Testis (tissue), 3 donors: ENCODE data around the gene HNF4A. TPM values are rescaled to one million over a fixed set of nuclear protein-coding genes. Genes with fewer than 3 reads are reported as not detected.

Experiments used
- DNase-seq: peaks from one replicate; pipeline ENCODE4 v3.0.0-alpha.2; 2019
- H3K27ac ChIP-seq, 2 donors: fragments of 200-600 bp; sonication (generic); one replicate each; pipeline ENCODE4 v1.5.1; 2019
- H3K27me3 ChIP-seq: fragments of 200-600 bp; sonication (generic); one replicate; pipeline ENCODE4 v1.5.1; 2019
- H3K36me3 ChIP-seq: fragments of 200-600 bp; sonication (generic); one replicate; pipeline ENCODE4 v1.5.1; 2017; ENCODE audit warnings: low read depth; ENCODE audit errors: missing control alignments
- H3K4me1 ChIP-seq: fragments of 200-600 bp; sonication (generic); one replicate; pipeline ENCODE4 v1.5.1; 2019
- H3K4me3 ChIP-seq, 2 donors: fragments of 200-600 bp; sonication (generic); one replicate each; pipeline ENCODE4 v1.5.1; 2017 to 2019
- H3K9me3 ChIP-seq: fragments of 200-600 bp; sonication (generic); one replicate; pipeline ENCODE4 v1.5.1; 2017
- POLR2A ChIP-seq: fragments of 450-650 bp; IDR thresholded peaks from one replicate; pipeline ENCODE4 v1.6.1; 2017; ENCODE audit warnings: antibody characterized with exemption, mild to moderate bottlenecking, moderate library complexity
- WGBS, 2 donors: methylation state at CpG; one replicate each; pipeline ENCODE4 v1.1.5; 2018; 5-methylcytosine and 5-hydroxymethylcytosine counted together
- intact Hi-C: fragments of 100-400 bp; cut with DNase I; formaldehyde crosslinking; loops from one replicate; pipeline ENCODE4 v1.15.1; 2023; ENCODE audit warnings: low total_unique reads
- polyA plus RNA-seq: library from polyadenylated mRNA; stranded (reverse); fragments of 350-450 nt; fragmentation: Illumina TruSeq; extraction: RNeasy Lipid Tissue Mini Kit (QIAGEN cat#74804); gene quantifications from one replicate; pipeline ENCODE4 v1.2.3, GENCODE V29; 2014; ENCODE audit warnings: low read depth, low replicate concordance; ENCODE audit not compliant: insufficient read depth
- total RNA-seq, 2 donors: library from RNA; depleted of rRNA; stranded (reverse); fragments of >200 nt; gene quantifications; one replicate each; pipeline ENCODE4 v1.2.3, GENCODE V29; 2016
- TF ChIP-seq, protein P1 (sequence below), 3 experiments: fragments of 450-650 bp in 2 of 3; fragments of 200-600 bp in 1 of 3; sonication (generic) in 1 of 3; IDR thresholded peaks; one replicate each; pipeline ENCODE4 v1.5.1; 2016 to 2019; ENCODE audit warnings: antibody characterized with exemption in 3 of 3, mild to moderate bottlenecking in 2 of 3, moderate library complexity in 1 of 3

The HNF4A gene
- total and polyA plus RNA-seq, 3 donors from 2014 or later, result 1.2 to 2.5 (median 1.4) TPM

DNA sequence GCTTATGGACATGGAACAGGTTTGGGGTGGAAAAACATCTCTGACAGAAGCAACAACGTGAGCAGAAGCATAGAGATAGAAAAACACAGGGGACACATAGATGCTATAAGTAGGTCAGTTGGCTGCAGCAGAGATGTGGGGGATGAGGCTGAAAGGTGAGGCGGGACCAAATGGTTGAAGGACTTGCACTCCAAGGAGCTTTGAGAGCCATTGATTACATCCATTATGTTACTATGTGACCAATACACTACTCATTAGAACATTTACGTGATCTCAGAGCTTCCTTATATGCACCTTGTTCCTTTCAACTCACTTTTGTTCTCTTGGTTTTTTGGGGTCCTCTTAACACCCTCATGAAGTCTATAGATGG is 72.3 kb downstream of the HNF4A start:
- 85 to 90% methylated on average over 3 of the region's 3 CpGs for WGBS, 2 donors
- intact Hi-C loops, result no loop called here
- Histone ChIP-seq H3K36me3 (no peaks in the 10 kb centered on the region), H3K27ac (no peak overlapping the region), H3K4me1 (peaks cover 4% of the 10 kb centered on the region), H3K9me3 (no peaks in the 10 kb centered on the region), H3K4me3 (no peak overlapping the region), H3K27me3 (no peaks in the 10 kb centered on the region)
- no peak for DNase-seq
- TF ChIP-seq POLR2A, result no peak
- TF ChIP-seq, protein P1, sequence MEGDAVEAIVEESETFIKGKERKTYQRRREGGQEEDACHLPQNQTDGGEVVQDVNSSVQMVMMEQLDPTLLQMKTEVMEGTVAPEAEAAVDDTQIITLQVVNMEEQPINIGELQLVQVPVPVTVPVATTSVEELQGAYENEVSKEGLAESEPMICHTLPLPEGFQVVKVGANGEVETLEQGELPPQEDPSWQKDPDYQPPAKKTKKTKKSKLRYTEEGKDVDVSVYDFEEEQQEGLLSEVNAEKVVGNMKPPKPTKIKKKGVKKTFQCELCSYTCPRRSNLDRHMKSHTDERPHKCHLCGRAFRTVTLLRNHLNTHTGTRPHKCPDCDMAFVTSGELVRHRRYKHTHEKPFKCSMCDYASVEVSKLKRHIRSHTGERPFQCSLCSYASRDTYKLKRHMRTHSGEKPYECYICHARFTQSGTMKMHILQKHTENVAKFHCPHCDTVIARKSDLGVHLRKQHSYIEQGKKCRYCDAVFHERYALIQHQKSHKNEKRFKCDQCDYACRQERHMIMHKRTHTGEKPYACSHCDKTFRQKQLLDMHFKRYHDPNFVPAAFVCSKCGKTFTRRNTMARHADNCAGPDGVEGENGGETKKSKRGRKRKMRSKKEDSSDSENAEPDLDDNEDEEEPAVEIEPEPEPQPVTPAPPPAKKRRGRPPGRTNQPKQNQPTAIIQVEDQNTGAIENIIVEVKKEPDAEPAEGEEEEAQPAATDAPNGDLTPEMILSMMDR (IDR thresholded peaks at IDR 0.05), result no peak

DNA sequence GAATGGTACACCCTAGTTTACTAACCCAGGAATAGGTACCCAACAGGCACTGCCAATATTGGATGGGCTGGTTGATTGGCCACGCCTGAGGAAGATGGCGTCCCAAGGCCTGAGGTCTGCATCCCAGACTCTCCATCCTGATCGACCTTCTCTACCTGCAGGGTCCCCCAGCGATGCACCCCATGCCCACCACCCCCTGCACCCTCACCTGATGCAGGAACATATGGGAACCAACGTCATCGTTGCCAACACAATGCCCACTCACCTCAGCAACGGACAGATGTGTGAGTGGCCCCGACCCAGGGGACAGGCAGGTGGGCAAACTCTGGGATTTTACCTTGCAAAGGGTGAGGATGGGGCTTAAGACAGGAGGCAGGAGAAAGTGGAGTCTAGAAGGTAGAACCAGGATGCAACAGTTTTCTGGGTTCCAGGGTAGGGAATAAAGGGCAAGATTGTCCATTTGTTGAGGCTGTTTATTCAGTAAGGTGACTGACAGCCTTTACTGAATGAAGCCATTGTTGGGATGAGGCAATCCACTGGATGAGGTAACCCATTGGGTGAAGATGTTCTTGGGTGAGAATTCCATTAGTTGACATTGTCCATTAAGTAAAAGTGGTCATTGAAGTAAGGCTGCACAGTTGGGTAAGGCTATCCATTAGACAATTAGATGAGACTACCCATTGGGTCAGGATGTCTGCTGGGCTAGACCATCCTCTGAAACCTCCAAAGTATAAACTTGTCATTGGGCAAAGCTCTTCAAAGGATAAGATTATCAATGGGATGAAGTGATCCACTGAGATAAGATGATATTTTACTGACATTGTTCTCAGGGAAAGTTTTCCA is 72.9 kb downstream of the HNF4A start:
- Histone ChIP-seq H3K4me1 (peaks cover 4% of the 10 kb centered on the region), H3K9me3 (no peaks in the 10 kb centered on the region), H3K4me3 (no peak overlapping the region), H3K27me3 (no peaks in the 10 kb centered on the region), H3K36me3 (no peaks in the 10 kb centered on the region), H3K27ac (no peak overlapping the region)
- no peak for DNase-seq
- TF ChIP-seq, protein P1 (IDR thresholded peaks at IDR 0.05), result no peak
- TF ChIP-seq POLR2A, result no peak
- intact Hi-C loops, result no loop called here
- WGBS, 2 donors, result 91 to 95% methylated on average over 8 of the region's 8 CpGs

DNA sequence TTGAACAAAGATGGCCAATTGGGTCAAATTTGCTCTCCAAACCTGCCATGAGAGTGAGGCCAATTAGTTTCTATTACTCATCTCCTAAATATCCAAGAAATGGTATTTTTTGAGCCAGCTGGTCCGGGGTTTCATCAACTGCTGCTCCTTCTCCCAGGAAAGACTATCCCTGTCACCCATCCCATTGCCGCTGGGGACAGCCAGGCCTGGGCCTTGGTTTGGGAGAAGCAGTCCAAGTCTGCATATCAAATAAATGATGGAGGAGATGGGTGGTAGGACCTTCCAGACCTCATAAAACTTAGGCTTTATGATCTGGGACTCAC is 73.5 kb downstream of the HNF4A start:
- WGBS, 2 donors, result 94 to 96% methylated on average over 2 of the region's 2 CpGs
- H3K36me3 ChIP-seq, result no peaks in the 10 kb centered on the region
- intact Hi-C loops, result no loop called here
- no peak for TF ChIP-seq POLR2A
- TF ChIP-seq, protein P1 (IDR thresholded peaks at IDR 0.05), result no peak
- H3K9me3 ChIP-seq, result no peaks in the 10 kb centered on the region
- H3K27me3 ChIP-seq, result no peaks in the 10 kb centered on the region
- peaks cover 4% of the 10 kb centered on the region for H3K4me1 ChIP-seq
- H3K4me3 ChIP-seq, result no peak overlapping the region
- no peak for DNase-seq
- H3K27ac ChIP-seq, result no peak overlapping the region

DNA sequence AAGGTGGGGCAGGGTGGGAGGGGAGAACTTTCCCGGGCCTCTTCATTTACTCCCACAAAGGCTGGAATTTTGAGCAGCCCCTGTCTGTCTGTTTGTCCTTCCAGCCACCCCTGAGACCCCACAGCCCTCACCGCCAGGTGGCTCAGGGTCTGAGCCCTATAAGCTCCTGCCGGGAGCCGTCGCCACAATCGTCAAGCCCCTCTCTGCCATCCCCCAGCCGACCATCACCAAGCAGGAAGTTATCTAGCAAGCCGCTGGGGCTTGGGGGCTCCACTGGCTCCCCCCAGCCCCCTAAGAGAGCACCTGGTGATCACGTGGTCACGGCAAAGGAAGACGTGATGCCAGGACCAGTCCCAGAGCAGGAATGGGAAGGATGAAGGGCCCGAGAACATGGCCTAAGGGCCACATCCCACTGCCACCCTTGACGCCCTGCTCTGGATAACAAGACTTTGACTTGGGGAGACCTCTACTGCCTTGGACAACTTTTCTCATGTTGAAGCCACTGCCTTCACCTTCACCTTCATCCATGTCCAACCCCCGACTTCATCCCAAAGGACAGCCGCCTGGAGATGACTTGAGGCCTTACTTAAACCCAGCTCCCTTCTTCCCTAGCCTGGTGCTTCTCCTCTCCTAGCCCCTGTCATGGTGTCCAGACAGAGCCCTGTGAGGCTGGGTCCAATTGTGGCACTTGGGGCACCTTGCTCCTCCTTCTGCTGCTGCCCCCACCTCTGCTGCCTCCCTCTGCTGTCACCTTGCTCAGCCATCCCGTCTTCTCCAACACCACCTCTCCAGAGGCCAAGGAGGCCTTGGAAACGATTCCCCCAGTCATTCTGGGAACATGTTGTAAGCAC is 74.1 kb downstream of the HNF4A start:
- no peak for DNase-seq
- Histone ChIP-seq H3K27ac (no peak overlapping the region), H3K4me1 (peaks cover 4% of the 10 kb centered on the region), H3K9me3 (no peaks in the 10 kb centered on the region), H3K27me3 (no peaks in the 10 kb centered on the region), H3K4me3 (no peak overlapping the region), H3K36me3 (no peaks in the 10 kb centered on the region)
- intact Hi-C loops, result no loop called here
- 93% methylated on average over 15 to 17 of the region's 17 CpGs for whole genome bisulfite sequencing, 2 donors
- TF ChIP-seq POLR2A, result no peak
- TF ChIP-seq, protein P1 (IDR thresholded peaks at IDR 0.05), result no peak
